ENCODE data around the gene SLC7A1. TPM values are rescaled to one million over a fixed set of nuclear protein-coding genes. Genes with fewer than 3 reads are reported as not detected.

The SLC7A1 gene
- total and polyA plus RNA-seq, 2 of the 4 experiments (the other 2 are of a cell fraction) = 9.7 to 22.3 TPM

GRCh38 chr13:29479716-29480492 lies 115.6 kb downstream of the SLC7A1 start:
- DNase-seq (no peak), ATAC-seq (ENCODE audit: low read depth) (peak; percentile 54)
- no peak overlapping the region for H3K4ac ChIP-seq (ENCODE audit: low read depth, low read length)
- no peak overlapping the region for H3K14ac ChIP-seq (replicated peaks; ENCODE audit: low read depth, low read length)
- no peak overlapping the region for H3K4me2 ChIP-seq (ENCODE audit: low read depth, low read length)
- no peaks in the 10 kb centered on the region for H3K9me3 ChIP-seq (ENCODE audit: control insufficient read depth, insufficient read depth, low read length)
- H2BK5ac ChIP-seq (ENCODE audit: low read depth, low read length, poor library complexity, severe bottlenecking) = no peak overlapping the region
- no peak overlapping the region for H3K4me3 ChIP-seq (ENCODE audit: insufficient read depth, low read depth, low read length)
- H3K9me1 ChIP-seq (ENCODE audit: insufficient read depth, low read length) = no peaks in the 10 kb centered on the region; the same call in 1 of the 2 replicates
- dilution Hi-C loops (cut with HindIII; ENCODE audit: low sequenced_read_pairs, unreplicated experiment) (no loop called here), in situ Hi-C loops (cut with MboI; ENCODE audit: low sequenced_read_pairs) (no loop called here), intact Hi-C loops (cut with micrococcal nuclease) (no loop called here)
- H3K36me3 ChIP-seq (ENCODE audit: control insufficient read depth, insufficient read depth, low read length) = no peaks in the 10 kb centered on the region
- 61% methylated on average over 15 of the region's 25 CpGs; no CpG with 5 or more reads in 1 of the 2 experiments for WGBS, 2 experiments (ENCODE audit: extremely low coverage in 2 of 2, insufficient read length in 1 of 2)
- H2BK15ac ChIP-seq (ENCODE audit: low read depth, low read length) = no peak overlapping the region
- no peaks in the 10 kb centered on the region for H4K20me1 ChIP-seq (ENCODE audit: insufficient read depth, low read length)
- no peak overlapping the region for H4K5ac ChIP-seq (ENCODE audit: low read depth, low read length)
- H3K18ac ChIP-seq (ENCODE audit: low read depth, low read length) = no peak overlapping the region
- no peak overlapping the region for H4K91ac ChIP-seq (ENCODE audit: insufficient read depth, low read depth, low read length)
- H3K79me1 ChIP-seq (ENCODE audit: low read depth in 1 of 2, low read length in 2 of 2) = no peaks in the 10 kb centered on the region
- peak overlapping the region; percentile 58 for H2AFZ ChIP-seq (replicated peaks; ENCODE audit: low read length, poor library complexity)
- ChIA-PET CTCF (interaction anchor here (0.6 to 0.9 kb wide), 2 partner anchors 17 to 24 kb away, joined by 3 read pairs; no protein-coding TSS in a partner anchor), POLR2A (ENCODE audit: unreplicated experiment) (interaction anchor here (0.5 kb wide), 1 partner anchor 204 kb away, joined by 4 read pairs; no protein-coding TSS in a partner anchor)
- H3K27me3 ChIP-seq (ENCODE audit: control insufficient read depth, insufficient read depth, low read length) = peaks cover 51% of the 10 kb centered on the region
- no peak for TF ChIP-seq SMC3 (IDR thresholded peaks at IDR 0.05; ENCODE audit: low read depth, low read length)
- TF ChIP-seq MAFK (IDR thresholded peaks at IDR 0.05; ENCODE audit: low read depth, low read length) = no peak
- no peak for TF ChIP-seq CHD1 (IDR thresholded peaks at IDR 0.05; ENCODE audit: low read depth, low read length)
- no peak for TF ChIP-seq MAZ (IDR thresholded peaks at IDR 0.05; ENCODE audit: borderline replicate concordance, low read depth, low read length)
- TF ChIP-seq NFE2L2 (IDR thresholded peaks at IDR 0.05; ENCODE audit: low read depth, low read length) = no peak
- TF ChIP-seq MXI1 (IDR thresholded peaks at IDR 0.05; ENCODE audit: borderline replicate concordance, low read depth, low read length) = no peak
- TF ChIP-seq BHLHE40 (IDR thresholded peaks at IDR 0.05; ENCODE audit: low read depth, low read length) = no peak
- no peak overlapping the region for H3K56ac ChIP-seq (ENCODE audit: extremely low read depth, insufficient read depth, low read length)
- BruUV-seq (replicated peaks) = no TSS peak
- H2AK9ac ChIP-seq (replicated peaks; ENCODE audit: low read depth, low read length, poor library complexity) = no peak overlapping the region
- H2BK120ac ChIP-seq (ENCODE audit: low read depth, low read length) = no peak overlapping the region
- no peak overlapping the region for H3K9ac ChIP-seq (ENCODE audit: low read depth, low read length)
- no peak overlapping the region for H4K8ac ChIP-seq (ENCODE audit: low read depth in 2 of 2, low read length in 2 of 2)
- peaks cover 2% of the 10 kb centered on the region for H3K4me1 ChIP-seq (ENCODE audit: control insufficient read depth, insufficient read depth, low read length)
- no peak overlapping the region for H3K27ac ChIP-seq (ENCODE audit: insufficient read depth, low read length)
- H2AK5ac ChIP-seq (ENCODE audit: low read depth, low read length) = no peak overlapping the region
- no peak overlapping the region for H3K23ac ChIP-seq (ENCODE audit: low read depth, low read length)
- H2BK20ac ChIP-seq (ENCODE audit: low read depth, low read length) = no peak overlapping the region
